Mucosa of descending colon (tissue), 3 donors: ENCODE results near the gene PTPRD. TPM values are rescaled to one million over a fixed set of nuclear protein-coding genes. Genes with fewer than 3 reads are reported as not detected.

Experiments used
- ATAC-seq: fragments of 200-7000 bp; cut with Tn5 transposase; one replicate; pipeline ENCODE4 v1.9.1; 2020; ENCODE audit warnings: mild to moderate bottlenecking, moderate library complexity
- DNase-seq, 3 donors: peaks; one replicate each; pipeline ENCODE4 v3.0.0-alpha.2; 2020
- H3K36me3 ChIP-seq: fragments of 200-600 bp; one replicate; pipeline ENCODE4 v1.8.0; 2021; ENCODE audit warnings: low read depth, mild to moderate bottlenecking
- H3K4me1 ChIP-seq: fragments of 200-600 bp; one replicate; pipeline ENCODE4 v1.8.0; 2021; ENCODE audit warnings: low read depth, mild to moderate bottlenecking
- H3K4me3 ChIP-seq: fragments of 200-600 bp; one replicate; pipeline ENCODE4 v1.8.0; 2021; ENCODE audit warnings: mild to moderate bottlenecking
- H3K9me3 ChIP-seq: fragments of 200-600 bp; one replicate; pipeline ENCODE4 v1.8.0; 2021; ENCODE audit warnings: mild to moderate bottlenecking
- intact Hi-C, 2 donors: fragments of 100-400 bp; cut with DNase I in 1 of 2; cut with micrococcal nuclease in 1 of 2; formaldehyde crosslinking; loops; one replicate each; pipeline versions ENCODE4 v1.11.0 to v1.11.1; 2022; cut with DNase I, micrococcal nuclease
- total RNA-seq, 3 donors: library from RNA; stranded (reverse); fragmentation: NEBNext Ultra II Directional in 2 of 3; extraction: Animal tissue kit (Norgen Biotek cat#: 25700) in 2 of 3; gene quantifications; one replicate each; pipeline versions ENCODE4 v1.2.1 to v1.2.4, GENCODE V29; 2021 to 2023
- TF ChIP-seq, protein P1 (sequence below): fragments of 200-600 bp; IDR thresholded peaks from one replicate; pipeline ENCODE4 v1.8.0; 2022; ENCODE audit warnings: antibody characterized with exemption, mild to moderate bottlenecking
- donor health status: DM: no; HTN: no; CAD: no; lungs with moderate emphysema.
- donor health status: DM: no; HTN: no; CAD: no.
- donor health status: DM: no; HTN: yes; CAD: no.

The PTPRD gene
- total RNA-seq, 3 donors from 2014 or later, result 52.7 to 128 (median 113) TPM

DNA sequence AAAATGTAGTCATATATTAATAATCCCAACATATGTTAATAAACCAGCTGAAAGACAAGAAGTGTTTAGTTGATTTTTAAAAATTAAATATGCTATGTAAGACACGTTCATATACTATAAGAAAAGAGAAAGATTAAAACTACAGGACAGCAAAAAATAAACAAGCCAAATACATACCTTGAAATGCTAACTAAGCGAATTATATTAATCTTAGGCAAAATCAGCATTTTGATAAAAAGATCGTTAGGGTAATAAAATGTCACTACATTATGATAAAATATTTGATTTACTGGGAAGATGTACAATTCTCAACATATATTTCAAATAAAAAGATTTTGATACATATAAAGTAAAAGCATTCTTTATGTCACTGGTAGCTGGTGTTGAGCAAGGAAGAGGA, 938.3 kb downstream of the PTPRD start:
- no peak for ATAC-seq
- Histone ChIP-seq H3K9me3 (no peaks in the 10 kb centered on the region), H3K4me3 (no peak overlapping the region), H3K36me3 (no peaks in the 10 kb centered on the region), H3K4me1 (no peaks in the 10 kb centered on the region)
- intact Hi-C loops, result no loop called here
- TF ChIP-seq, protein P1, sequence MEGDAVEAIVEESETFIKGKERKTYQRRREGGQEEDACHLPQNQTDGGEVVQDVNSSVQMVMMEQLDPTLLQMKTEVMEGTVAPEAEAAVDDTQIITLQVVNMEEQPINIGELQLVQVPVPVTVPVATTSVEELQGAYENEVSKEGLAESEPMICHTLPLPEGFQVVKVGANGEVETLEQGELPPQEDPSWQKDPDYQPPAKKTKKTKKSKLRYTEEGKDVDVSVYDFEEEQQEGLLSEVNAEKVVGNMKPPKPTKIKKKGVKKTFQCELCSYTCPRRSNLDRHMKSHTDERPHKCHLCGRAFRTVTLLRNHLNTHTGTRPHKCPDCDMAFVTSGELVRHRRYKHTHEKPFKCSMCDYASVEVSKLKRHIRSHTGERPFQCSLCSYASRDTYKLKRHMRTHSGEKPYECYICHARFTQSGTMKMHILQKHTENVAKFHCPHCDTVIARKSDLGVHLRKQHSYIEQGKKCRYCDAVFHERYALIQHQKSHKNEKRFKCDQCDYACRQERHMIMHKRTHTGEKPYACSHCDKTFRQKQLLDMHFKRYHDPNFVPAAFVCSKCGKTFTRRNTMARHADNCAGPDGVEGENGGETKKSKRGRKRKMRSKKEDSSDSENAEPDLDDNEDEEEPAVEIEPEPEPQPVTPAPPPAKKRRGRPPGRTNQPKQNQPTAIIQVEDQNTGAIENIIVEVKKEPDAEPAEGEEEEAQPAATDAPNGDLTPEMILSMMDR, result no peak
- no peak for DNase-seq

- H3K36me3 ChIP-seq, result no peaks in the 10 kb centered on the region
- TF ChIP-seq, protein P1, result no peak
- no peak for ATAC-seq
- no peak for DNase-seq
- intact Hi-C loops, result no loop called here
- H3K4me1 ChIP-seq, result no peaks in the 10 kb centered on the region
- H3K4me3 ChIP-seq, result no peak overlapping the region
- no peaks in the 10 kb centered on the region for H3K9me3 ChIP-seq
Measured at GRCh38 chr9:9670454-9670853, 942.3 kb downstream of the PTPRD start.

GRCh38 chr9:9645006-9645405, 967.8 kb downstream of the PTPRD start:
- intact Hi-C loops, result no loop called here
- no peak for ATAC-seq
- TF ChIP-seq, protein P1, result no peak

GRCh38 chr9:9631284-9631683, 981.5 kb downstream of the PTPRD start:
- TF ChIP-seq, protein P1, result no peak
- Histone ChIP-seq H3K4me3 (no peak overlapping the region), H3K4me1 (no peaks in the 10 kb centered on the region), H3K36me3 (no peaks in the 10 kb centered on the region), H3K9me3 (no peaks in the 10 kb centered on the region)
- no peak for DNase-seq
- intact Hi-C loops, result no loop called here
- ATAC-seq, result no peak

More at GRCh38 chr9:9645006-9645405, 967.8 kb downstream of the PTPRD start:
- no peak for DNase-seq
- Histone ChIP-seq H3K9me3 (no peaks in the 10 kb centered on the region), H3K4me3 (no peak overlapping the region), H3K36me3 (no peaks in the 10 kb centered on the region), H3K4me1 (no peaks in the 10 kb centered on the region)

DNA sequence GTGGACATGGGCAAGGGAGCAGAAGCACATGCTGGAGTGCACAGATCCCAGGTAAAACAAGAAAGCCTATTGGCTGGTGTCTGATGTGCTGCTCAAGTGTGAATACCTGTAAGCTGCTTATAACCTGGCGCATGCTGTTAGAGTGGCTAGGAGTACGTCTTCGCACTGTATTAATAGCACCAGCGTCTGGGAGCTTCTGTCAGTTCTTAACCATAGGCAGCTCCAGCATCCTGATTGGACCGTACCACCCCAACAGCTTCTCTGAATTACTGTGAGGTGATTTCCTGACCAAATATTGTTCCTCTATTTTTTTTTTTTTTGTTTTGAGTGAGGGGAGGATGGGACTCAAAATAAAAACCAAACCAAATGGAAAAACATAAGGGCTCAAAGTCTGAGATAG, 987.6 kb downstream of the PTPRD start:
- Histone ChIP-seq H3K9me3 (no peaks in the 10 kb centered on the region), H3K4me1 (no peaks in the 10 kb centered on the region), H3K36me3 (no peaks in the 10 kb centered on the region), H3K4me3 (no peak overlapping the region)
- ATAC-seq (no peak), DNase-seq (no peak)
- TF ChIP-seq, protein P1, result no peak
- intact Hi-C loops, result no loop called here

DNA sequence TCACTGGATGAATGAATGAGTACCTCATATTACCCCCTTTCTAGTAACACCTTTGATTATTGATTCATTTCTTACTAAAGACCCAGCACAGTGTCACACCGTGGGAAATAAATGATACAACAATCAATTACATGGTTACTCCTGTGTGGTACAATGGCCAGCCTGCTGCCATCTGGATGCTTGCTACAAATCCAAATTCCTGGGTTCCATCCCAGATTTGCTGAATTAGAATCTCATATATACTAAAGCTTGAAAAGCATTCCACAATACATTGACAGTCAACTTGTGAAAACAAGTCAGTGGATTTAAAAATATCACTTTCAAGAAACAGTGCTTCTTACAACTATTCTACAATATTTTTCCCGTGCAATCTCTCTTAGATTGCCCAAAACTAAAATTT, 989.3 kb downstream of the PTPRD start:
- H3K36me3 ChIP-seq, result no peaks in the 10 kb centered on the region
- intact Hi-C loops, result no loop called here

More for the DNA sequence above, 989.3 kb downstream of the PTPRD start:
- ATAC-seq (no peak), DNase-seq (no peak)
- H3K9me3 ChIP-seq, result no peaks in the 10 kb centered on the region
- no peak overlapping the region for H3K4me3 ChIP-seq
- H3K4me1 ChIP-seq, result no peaks in the 10 kb centered on the region
- TF ChIP-seq, protein P1, result no peak
